Measurements from ENCODE around the gene WDR4.

DNA sequence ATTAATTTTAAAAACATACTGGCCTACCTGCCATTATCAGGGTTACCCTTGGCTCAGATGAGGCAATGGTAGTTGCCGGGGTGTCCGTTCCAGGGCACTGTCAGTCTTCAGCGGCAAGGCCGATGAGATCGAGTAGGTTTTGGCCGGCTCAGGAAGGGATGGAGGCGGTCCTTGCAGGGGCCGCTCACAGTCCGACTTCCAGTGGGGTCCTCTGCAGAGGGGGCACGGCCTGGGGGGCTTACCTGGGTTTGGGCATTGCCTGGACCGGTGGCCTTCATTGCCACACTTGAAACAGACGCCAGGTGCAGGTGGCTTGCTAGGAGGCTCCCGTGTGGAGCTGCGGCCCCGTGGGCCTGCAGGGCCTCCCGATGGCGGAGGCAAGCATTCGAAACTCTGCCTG, 43.6 kb upstream of the WDR4 start:
- TF ChIP-seq POLR2A (IDR thresholded peaks at IDR 0.05; ENCODE audit: extremely low read depth, insufficient read length) (no peak), MYC (IDR thresholded peaks at IDR 0.05; ENCODE audit: low read depth, low read length) (no peak)
- TF ChIP-seq, protein P1, sequence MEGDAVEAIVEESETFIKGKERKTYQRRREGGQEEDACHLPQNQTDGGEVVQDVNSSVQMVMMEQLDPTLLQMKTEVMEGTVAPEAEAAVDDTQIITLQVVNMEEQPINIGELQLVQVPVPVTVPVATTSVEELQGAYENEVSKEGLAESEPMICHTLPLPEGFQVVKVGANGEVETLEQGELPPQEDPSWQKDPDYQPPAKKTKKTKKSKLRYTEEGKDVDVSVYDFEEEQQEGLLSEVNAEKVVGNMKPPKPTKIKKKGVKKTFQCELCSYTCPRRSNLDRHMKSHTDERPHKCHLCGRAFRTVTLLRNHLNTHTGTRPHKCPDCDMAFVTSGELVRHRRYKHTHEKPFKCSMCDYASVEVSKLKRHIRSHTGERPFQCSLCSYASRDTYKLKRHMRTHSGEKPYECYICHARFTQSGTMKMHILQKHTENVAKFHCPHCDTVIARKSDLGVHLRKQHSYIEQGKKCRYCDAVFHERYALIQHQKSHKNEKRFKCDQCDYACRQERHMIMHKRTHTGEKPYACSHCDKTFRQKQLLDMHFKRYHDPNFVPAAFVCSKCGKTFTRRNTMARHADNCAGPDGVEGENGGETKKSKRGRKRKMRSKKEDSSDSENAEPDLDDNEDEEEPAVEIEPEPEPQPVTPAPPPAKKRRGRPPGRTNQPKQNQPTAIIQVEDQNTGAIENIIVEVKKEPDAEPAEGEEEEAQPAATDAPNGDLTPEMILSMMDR (IDR thresholded peaks at IDR 0.05; ENCODE audit: low read depth, low read length) = no peak
- TF ChIP-seq, protein P2, sequence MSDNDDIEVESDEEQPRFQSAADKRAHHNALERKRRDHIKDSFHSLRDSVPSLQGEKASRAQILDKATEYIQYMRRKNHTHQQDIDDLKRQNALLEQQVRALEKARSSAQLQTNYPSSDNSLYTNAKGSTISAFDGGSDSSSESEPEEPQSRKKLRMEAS (IDR thresholded peaks at IDR 0.05; ENCODE audit: low read depth, low read length) = no peak
